BLaER1 treated with 17β-estradiol and CSF1 and Interleukin-3, amounts not matched to agents 10 nM and 100 nM (cell line): ENCODE data around the gene PTBP3.

Experiments used
- H3K27ac ChIP-seq, 11 experiments: shearing (Covaris generic); formaldehyde crosslinking; 2 replicates each; pipeline ENCODE4 v1.8.1; 2022
- H3K27me3 ChIP-seq, 11 experiments: shearing (Covaris generic); formaldehyde crosslinking; 2 replicates each; pipeline ENCODE4 v1.8.1; 2022
- H3K36me3 ChIP-seq, 11 experiments: shearing (Covaris generic); formaldehyde crosslinking; 2 replicates each; pipeline ENCODE4 v1.8.1; 2022
- H3K4me1 ChIP-seq, 10 experiments: shearing (Covaris generic); formaldehyde crosslinking; 2 replicates each; pipeline ENCODE4 v1.8.1; 2022
- H3K4me2 ChIP-seq, 11 experiments: shearing (Covaris generic); formaldehyde crosslinking; 2 replicates each; pipeline ENCODE4 v1.8.1; 2022
- H3K4me3 ChIP-seq, 10 experiments: shearing (Covaris generic); formaldehyde crosslinking; 2 replicates each; pipeline ENCODE4 v1.8.1; 2022
- H3K9ac ChIP-seq, 11 experiments: shearing (Covaris generic); formaldehyde crosslinking; 2 replicates each; pipeline ENCODE4 v1.8.1; 2022
- H3K9me3 ChIP-seq, 11 experiments: shearing (Covaris generic); formaldehyde crosslinking; replicated peaks in 1 of 11; 2 replicates each; pipeline ENCODE4 v1.8.1; 2022
- H4K20me1 ChIP-seq, 11 experiments: shearing (Covaris generic); formaldehyde crosslinking; 2 replicates each; pipeline ENCODE4 v1.8.1; 2022
- Cebpa-rat ChIP-seq, 11 experiments: shearing (Covaris generic); IDR thresholded peaks; 2 replicates each; pipeline ENCODE4 v1.8.1; 2022

The PTBP3 gene

GRCh38 chr9:112349008-112349333 lies 15.6 kb upstream of the PTBP3 start:
- Histone ChIP-seq H3K27ac (no peak overlapping the region), H3K9me3 (peaks cover 0 to 12% (median 0%) of the 10 kb centered on the region in 11 experiments; a peak in 6 of 22 replicates), H3K36me3 (no peaks in the 10 kb centered on the region), H3K4me3 (no peak overlapping the region), H3K27me3 (no peaks in the 10 kb centered on the region), H4K20me1 (no peaks in the 10 kb centered on the region), H3K4me1 (no peaks in the 10 kb centered on the region), H3K9ac (no peak overlapping the region), H3K4me2 (no peak overlapping the region)
- TF ChIP-seq Cebpa-rat (IDR thresholded peaks at IDR 0.05), result no peak

- H3K27ac ChIP-seq, result no peak overlapping the region
- peaks cover 0 to 12% (median 0%) of the 10 kb centered on the region in 11 experiments; a peak in 6 of 22 replicates for H3K9me3 ChIP-seq
- no peaks in the 10 kb centered on the region for H3K4me1 ChIP-seq
- no peak overlapping the region for H3K9ac ChIP-seq
- no peak overlapping the region for H3K4me2 ChIP-seq
- no peaks in the 10 kb centered on the region for H4K20me1 ChIP-seq
- no peak overlapping the region for H3K4me3 ChIP-seq
- TF ChIP-seq Cebpa-rat (IDR thresholded peaks at IDR 0.05), result no peak
- no peaks in the 10 kb centered on the region for H3K27me3 ChIP-seq
- H3K36me3 ChIP-seq, result no peaks in the 10 kb centered on the region
Measured at GRCh38 chr9:112348257-112349007, 15.0 kb upstream of the PTBP3 start.

- no peaks in the 10 kb centered on the region for H3K27me3 ChIP-seq
- H3K27ac ChIP-seq, result no peak overlapping the region
- TF ChIP-seq Cebpa-rat (IDR thresholded peaks at IDR 0.05), result no peak
- H3K4me2 ChIP-seq, result no peak overlapping the region
- H3K9ac ChIP-seq, result no peak overlapping the region
- H3K4me1 ChIP-seq, result no peaks in the 10 kb centered on the region
- H3K36me3 ChIP-seq, result no peaks in the 10 kb centered on the region
- no peaks in the 10 kb centered on the region for H4K20me1 ChIP-seq
- H3K4me3 ChIP-seq, result no peak overlapping the region
- peaks cover 0 to 12% (median 0%) of the 10 kb centered on the region in 11 experiments; a peak in 3 of 22 replicates for H3K9me3 ChIP-seq
Measured at GRCh38 chr9:112341730-112342129, 8.3 kb upstream of the PTBP3 start.

GRCh38 chr9:112339886-112340285 lies 6.5 kb upstream of the PTBP3 start:
- Histone ChIP-seq H3K4me3 (no peak overlapping the region), H3K27me3 (no peaks in the 10 kb centered on the region), H4K20me1 (no peaks in the 10 kb centered on the region), H3K9ac (no peak overlapping the region), H3K4me2 (no peak overlapping the region), H3K27ac (no peak overlapping the region), H3K36me3 (no peaks in the 10 kb centered on the region), H3K9me3 (peaks cover 0 to 10% (median 0%) of the 10 kb centered on the region in 11 experiments; a peak in 3 of 22 replicates), H3K4me1 (peaks cover 0 to 4% (median 1%) of the 10 kb centered on the region in 10 experiments; a peak in 8 of 20 replicates)
- no peak for TF ChIP-seq Cebpa-rat (IDR thresholded peaks at IDR 0.05)

DNA sequence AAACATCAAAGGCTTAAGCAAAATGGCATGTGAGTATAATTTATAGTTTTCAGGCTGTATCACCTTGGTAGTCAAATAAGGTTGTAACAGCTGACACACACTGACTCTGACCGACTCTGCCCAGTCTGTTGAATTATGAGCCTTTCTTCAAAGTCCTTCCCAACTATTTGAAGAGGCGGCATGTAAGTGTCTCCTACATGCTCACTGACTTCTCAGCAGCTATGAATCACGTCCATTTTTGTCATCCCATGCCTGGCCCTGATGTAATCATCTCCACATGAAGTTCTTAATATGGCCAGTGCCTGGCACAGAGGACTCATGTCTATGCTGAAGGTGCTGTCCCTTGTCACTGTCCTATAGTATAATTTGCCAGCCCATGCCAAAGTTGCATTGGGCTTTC lies 5.1 kb upstream of the PTBP3 start:
- H3K9ac ChIP-seq, result no peak overlapping the region
- H3K27me3 ChIP-seq, result no peaks in the 10 kb centered on the region
- no peak overlapping the region for H3K4me2 ChIP-seq
- no peaks in the 10 kb centered on the region for H3K36me3 ChIP-seq
- H3K4me1 ChIP-seq, result peaks cover 0 to 11% (median 8%) of the 10 kb centered on the region in 10 experiments; a peak in 15 of 20 replicates
- no peak for TF ChIP-seq Cebpa-rat (IDR thresholded peaks at IDR 0.05)
- no peak overlapping the region for H3K4me3 ChIP-seq
- H3K9me3 ChIP-seq, result no peaks in the 10 kb centered on the region
- H3K27ac ChIP-seq, result no peak overlapping the region
- no peaks in the 10 kb centered on the region for H4K20me1 ChIP-seq

DNA sequence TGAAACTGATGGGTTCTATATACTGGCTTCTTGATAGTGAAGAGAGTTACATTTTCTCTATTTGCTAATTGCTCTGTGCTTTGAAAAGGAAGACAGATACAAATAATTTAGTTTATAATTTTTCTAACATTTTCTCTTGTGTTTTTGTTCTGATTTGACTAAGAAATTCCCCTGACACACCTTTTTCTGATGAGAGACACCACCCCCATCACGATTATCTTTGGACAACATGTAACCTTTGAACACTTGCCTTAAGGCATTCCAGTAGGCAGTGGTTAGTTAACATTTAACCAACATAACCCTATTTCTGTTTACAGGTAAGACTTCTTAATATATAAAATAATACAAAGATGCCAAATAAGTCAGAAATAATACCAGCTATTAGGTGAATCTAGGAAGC lies 4.1 kb upstream of the PTBP3 start:
- Histone ChIP-seq H3K4me1 (peaks cover 0 to 11% (median 8%) of the 10 kb centered on the region in 10 experiments; a peak in 15 of 20 replicates), H3K4me3 (no peak overlapping the region), H3K27ac (no peak overlapping the region), H3K4me2 (no peak overlapping the region), H4K20me1 (peaks cover 0 to 4% (median 0%) of the 10 kb centered on the region in 11 experiments; a peak in 5 of 22 replicates), H3K27me3 (no peaks in the 10 kb centered on the region), H3K9ac (no peak overlapping the region), H3K9me3 (no peaks in the 10 kb centered on the region), H3K36me3 (no peaks in the 10 kb centered on the region)
- TF ChIP-seq Cebpa-rat (IDR thresholded peaks at IDR 0.05), result no peak

GRCh38 chr9:112334432-112334841 lies 1.0 kb upstream of the PTBP3 start:
- H3K27me3 ChIP-seq, result no peaks in the 10 kb centered on the region
- peaks cover 0 to 6% (median under 1%) of the 10 kb centered on the region in 11 experiments; a peak in 3 of 22 replicates for H3K36me3 ChIP-seq
- H4K20me1 ChIP-seq, result peaks cover 7 to 35% (median 25%) of the 10 kb centered on the region in 11 experiments; a peak in 20 of 22 replicates
- H3K4me1 ChIP-seq, result peaks cover 13 to 37% (median 29%) of the 10 kb centered on the region in 10 experiments
- peak overlapping the region; percentile 51 to 94 (median 90) for H3K27ac ChIP-seq
- H3K9me3 ChIP-seq, result no peaks in the 10 kb centered on the region
- TF ChIP-seq Cebpa-rat (IDR thresholded peaks at IDR 0.05), result no peak
- H3K4me3 ChIP-seq, result peak overlapping the region; percentile 55 to 74 (median 70)
- peak overlapping the region; percentile 60 to 87 (median 83) for H3K4me2 ChIP-seq
- H3K9ac ChIP-seq, result peak overlapping the region; percentile 80 to 91 (median 88)

GRCh38 chr9:112333639-112334431 lies 416 bp upstream of the PTBP3 start:
- Histone ChIP-seq H3K9me3 (no peaks in the 10 kb centered on the region), H3K27ac (peak overlapping the region; percentile 98 to 99 (median 99))

DNA sequence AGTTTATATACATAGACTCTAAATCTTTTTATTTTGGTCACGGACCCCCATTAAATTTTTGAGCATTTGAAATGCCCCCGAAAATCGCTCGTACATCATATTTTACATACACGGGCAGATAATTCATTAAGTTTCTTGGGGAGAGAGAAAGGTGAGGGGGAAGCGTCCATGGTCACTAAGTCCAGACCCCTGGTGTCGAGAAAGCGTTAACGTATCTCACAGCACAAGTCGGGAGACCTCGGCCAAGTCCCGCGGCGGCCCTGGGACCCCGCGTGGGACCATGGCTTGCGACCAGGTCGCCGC lies 794 bp downstream of the PTBP3 start:
- H3K4me3 ChIP-seq, result peak overlapping the region; percentile 83 to 99 (median 98)

More at GRCh38 chr9:112333639-112334431, 416 bp upstream of the PTBP3 start:
- no peak for TF ChIP-seq Cebpa-rat (IDR thresholded peaks at IDR 0.05)
- H4K20me1 ChIP-seq, result peaks cover 12 to 41% (median 31%) of the 10 kb centered on the region in 11 experiments; a peak in 20 of 22 replicates
- peak overlapping the region; percentile 97 to 100 (median 99) for H3K9ac ChIP-seq
- H3K4me3 ChIP-seq, result peak overlapping the region; percentile 83 to 99 (median 98)
- peaks cover 13 to 37% (median 30%) of the 10 kb centered on the region in 10 experiments for H3K4me1 ChIP-seq
- H3K27me3 ChIP-seq, result no peaks in the 10 kb centered on the region
- peaks cover 0 to 11% (median 5%) of the 10 kb centered on the region in 11 experiments; a peak in 5 of 22 replicates for H3K36me3 ChIP-seq
- peak overlapping the region; percentile 60 to 87 (median 83) for H3K4me2 ChIP-seq

More for the DNA sequence above, 794 bp downstream of the PTBP3 start:
- Histone ChIP-seq H3K4me2 (peak overlapping the region; percentile 64 to 98 (median 79)), H3K9me3 (no peaks in the 10 kb centered on the region), H3K4me1 (peaks cover 13 to 40% (median 34%) of the 10 kb centered on the region in 10 experiments), H3K27ac (peak overlapping the region; percentile 98 to 99 (median 99)), H4K20me1 (peaks cover 18 to 54% (median 42%) of the 10 kb centered on the region in 11 experiments; a peak in 20 of 22 replicates), H3K36me3 (peaks cover 0 to 20% (median 11%) of the 10 kb centered on the region in 11 experiments; a peak in 10 of 22 replicates), H3K9ac (peak overlapping the region; percentile 97 to 100 (median 99)), H3K27me3 (no peaks in the 10 kb centered on the region)
- TF ChIP-seq Cebpa-rat (IDR thresholded peaks at IDR 0.05), result no peak
